Hematopoietic multipotent progenitor cell (in vitro differentiated cells): Measurements from ENCODE around the gene HLA-DOA. TPM values are rescaled to one million over a fixed set of nuclear protein-coding genes. Genes with fewer than 3 reads are reported as not detected.
A peak's percentile ranks its signal among the peaks of the same experiment; 100 is the strongest.

ENCODE experiments used
- DNase-seq, 3 donors: peaks; one replicate each; pipeline ENCODE4 v3.0.0-alpha.2; 2011 to 2015; ENCODE audit warnings: low read depth in 2 of 3, low spot score in 2 of 3
- total RNA-seq: library from RNA; depleted of rRNA; stranded (reverse); fragments of >200 nt; gene quantifications from one replicate; pipeline ENCODE4 v1.2.3, GENCODE V29; 2012

HLA-DOA gene
- total RNA-seq, 1 donor, result 209 TPM

DNA sequence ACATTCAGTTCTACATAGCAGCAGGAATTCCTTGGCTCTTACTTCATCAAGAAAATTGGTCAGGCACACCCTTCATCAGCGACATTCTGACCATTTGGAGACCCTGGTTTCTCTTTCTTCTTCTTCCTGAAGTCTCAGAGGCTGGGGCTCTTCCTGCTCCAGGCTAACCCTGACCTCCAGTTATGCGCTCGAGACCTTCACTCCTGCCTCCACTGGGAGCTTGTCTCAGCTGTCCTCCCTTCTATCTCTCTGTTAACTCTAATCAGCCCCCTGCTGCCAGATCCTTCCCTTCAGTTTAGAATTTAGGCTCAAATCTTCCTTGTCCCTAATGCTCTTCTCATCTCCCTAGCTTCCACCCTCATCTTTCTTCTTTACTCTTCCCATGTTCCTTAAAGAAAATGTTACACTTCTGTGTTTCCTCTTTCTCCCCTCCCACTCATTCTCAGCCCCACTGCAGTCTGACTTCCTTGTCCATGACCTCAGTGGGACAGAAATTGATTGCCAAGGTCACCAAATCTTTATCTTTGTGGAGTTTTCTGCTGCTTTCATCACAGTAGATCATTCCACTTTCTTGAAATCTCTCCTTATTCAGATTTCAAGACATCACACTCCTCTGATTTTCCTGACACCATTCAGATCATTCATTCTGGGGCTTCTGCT, 8.4 kb upstream of the HLA-DOA start:
- no peak for DNase-seq

DNA sequence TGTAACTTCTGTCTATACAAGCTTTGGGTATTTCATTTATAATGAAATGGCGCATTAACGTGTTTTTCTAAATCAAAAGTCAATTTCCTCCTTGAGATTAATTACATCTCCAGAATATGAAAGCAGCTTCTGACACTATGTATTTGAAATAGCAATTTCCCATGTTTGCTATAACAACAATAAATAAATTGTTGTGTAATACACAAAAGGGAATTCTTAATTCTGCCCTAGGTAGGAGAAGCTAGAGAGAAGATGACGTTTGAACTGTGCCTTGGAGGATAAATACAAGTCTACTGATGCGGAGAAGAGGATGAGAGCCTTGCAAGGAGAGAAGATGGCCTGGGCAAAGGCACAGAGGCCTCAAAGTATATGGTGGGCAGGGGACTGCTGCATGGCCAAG, 7.6 kb upstream of the HLA-DOA start:
- DNase-seq, result no peak

DNA sequence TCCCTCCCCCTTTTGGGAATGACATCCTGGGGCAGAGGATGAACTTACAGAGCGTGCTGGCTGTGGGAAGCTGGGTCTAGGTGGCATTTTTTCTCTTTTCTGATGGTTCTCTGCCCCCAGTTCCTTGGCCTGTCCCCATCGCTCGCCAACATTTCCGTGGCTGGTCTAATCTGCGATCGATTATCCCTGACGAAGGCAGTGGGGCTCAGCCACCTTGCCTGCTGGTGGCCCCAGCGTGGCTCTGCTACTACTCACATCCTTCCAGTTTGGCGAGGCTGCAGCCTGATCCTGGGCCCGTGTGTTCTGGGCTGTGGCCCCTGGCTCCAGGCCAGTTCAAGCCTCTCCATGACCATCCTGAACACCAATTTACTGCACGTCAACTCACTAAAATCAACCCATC, 6.4 kb upstream of the HLA-DOA start:
- no peak for DNase-seq

DNA sequence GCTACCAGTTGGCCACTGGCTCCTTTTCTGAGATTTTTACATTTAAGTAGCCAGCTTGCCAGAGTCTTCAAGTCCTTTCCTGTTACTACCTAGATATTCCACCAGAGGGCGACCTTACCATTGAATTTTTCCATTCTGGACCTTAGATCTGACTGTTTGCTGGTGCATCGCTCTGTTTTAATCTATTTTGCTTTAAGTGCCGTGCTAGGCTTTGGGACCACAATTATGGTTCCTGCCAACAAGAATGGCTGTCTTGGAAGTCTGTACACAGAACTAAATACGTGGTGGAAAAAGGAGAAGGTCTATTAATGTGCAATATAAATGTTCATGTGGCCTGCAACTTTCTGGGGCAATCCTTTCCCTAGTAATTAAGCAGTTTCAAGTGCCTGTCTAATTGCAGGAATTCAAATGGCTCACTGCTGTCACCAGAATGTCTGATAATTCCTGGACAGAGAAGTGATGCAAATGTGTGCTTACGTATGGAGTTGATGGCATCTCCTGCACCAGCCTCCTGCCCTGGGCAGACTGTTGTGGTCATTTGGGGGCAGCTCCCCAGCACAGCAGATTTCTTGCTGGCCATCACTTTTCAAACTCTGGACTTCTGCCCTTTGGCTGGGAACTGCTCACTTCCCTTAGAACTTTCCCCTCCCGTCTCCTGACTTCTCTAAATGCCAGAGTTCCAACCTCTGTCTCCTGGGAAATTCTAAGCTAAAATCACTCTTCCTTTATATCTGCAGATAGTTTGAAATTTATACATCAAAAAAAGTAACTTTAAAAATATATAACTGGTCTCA, 5.6 kb upstream of the HLA-DOA start:
- peak; percentile 53 to 92 (median 78) for DNase-seq

DNA sequence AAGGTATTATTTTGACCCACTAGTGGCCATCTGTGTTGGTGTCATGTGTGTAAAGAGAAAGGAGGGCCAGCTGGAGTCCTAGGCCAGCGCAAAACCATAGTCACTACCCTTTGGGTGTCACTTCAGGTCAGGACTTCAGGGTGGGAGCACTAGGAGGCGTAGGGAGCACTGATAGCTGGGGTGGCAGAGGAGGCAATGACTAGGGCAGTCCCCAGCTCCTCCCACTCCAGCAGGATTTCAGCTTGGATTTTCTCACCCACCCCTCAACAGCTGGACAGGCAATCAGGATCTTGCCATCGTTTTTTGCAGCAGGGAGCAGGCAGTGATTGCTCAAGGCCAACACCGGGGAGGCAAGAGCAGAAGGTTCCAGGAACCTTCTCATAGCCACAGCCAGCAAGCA, 4.2 kb upstream of the HLA-DOA start:
- DNase-seq, result no peak

DNA sequence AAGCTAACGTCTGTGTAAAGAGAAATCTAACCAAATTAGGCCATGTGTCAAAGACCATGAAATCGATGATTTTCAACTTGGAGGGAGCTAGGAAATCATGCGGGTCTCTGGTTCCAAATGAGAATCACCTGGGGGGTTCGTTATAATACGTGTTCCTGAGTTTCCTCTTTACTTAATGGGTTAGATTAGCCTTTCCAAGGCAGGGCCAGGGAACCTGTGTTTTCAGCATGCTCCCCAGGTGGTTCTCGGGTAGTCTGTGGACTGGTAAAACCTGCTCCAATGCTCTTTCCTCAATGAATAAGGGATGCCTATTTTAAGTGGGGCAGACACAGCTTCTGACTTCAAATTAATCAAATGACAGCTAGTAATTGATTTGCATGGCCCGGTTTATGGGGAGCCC, 965 bp upstream of the HLA-DOA start:
- DNase-seq, result no peak

DNA sequence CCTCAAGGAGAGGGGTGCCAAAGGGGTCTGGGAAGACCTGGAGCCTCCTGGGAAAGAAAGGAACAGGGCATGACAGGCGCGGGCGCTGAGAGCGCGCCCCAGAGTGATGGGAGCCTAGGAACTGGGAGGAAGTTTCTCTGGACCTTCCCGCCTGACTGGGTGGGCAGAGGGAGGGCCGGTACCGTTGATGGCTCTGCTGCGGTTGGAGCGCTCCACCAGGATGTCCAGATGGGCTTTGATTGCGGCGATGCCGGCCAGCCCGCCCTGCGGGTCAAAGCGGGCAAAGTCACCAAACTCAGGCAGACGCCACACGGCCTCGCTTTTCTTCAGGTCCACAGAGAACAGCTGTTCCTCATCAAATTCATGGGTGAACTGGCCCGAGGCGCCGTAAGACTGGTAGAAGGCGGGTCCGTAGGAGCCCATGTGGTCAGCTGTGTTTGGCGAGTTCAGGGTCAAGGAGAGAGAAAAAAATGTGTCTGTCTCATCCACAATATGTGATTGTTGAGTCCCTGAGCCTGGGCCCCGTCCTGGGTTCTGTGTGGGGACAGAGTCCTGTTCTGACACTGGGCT, 1.5 kb downstream of the HLA-DOA start:
- no peak for DNase-seq

DNA sequence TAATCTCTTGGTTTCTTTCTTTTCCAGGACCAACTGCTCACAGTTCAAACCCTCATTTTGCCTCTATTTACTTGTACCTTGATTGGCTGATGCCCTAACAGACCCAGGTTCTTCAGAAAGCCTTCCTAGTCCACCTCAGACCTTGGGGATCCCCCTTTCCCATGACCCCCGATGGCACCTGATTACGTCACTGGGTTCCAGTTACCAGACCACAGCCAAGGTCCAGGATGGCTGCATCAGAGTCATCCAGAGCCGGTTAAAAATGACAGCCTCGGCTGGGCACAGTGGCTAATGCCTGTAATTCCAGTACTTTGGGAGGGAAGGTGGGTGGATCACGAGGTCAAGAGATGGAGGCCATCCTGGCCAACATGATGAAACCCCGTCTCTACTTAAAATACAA, 4.5 kb downstream of the HLA-DOA start:
- no peak for DNase-seq

DNA sequence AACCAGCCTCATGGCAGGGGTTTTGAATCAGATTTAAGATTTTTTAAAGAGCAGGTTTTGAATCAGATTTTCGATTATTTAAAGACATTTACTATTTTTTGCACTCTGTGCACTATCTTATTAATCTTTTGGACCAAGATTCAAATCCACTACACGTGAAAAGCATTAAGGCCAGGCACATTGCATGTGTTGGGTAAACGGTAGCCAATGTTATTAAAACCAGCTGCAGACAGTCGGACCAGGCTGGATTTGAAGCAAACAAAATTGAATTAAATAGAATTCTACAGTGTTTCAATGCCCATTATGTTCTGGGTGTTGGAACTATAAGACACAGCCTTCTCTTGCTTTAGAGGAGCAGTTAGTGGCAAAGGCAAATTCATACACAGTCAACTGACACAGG, 7.7 kb downstream of the HLA-DOA start:
- DNase-seq, result no peak

DNA sequence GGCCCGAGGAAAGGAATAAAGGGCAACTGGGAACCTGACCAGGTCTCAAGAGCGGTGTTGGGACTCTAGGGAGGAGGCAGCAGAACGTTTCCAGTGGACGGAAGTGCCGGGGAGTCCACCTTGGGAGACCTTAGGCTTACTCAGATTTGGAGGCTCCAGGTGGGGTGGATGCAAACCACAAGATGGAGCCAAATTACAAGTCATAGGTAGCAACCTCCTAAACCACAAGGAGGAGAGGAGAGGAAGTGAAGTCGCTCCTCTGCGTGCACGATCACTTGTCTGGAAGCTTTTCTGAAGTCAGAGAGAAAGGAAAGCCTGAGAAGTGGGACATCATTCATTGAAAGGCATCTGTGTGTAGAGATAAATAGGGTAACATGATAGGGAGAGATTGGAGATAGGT, 9.3 kb downstream of the HLA-DOA start:
- DNase-seq, result peak in 2 of 3 donors; percentile 51 to 72

DNA sequence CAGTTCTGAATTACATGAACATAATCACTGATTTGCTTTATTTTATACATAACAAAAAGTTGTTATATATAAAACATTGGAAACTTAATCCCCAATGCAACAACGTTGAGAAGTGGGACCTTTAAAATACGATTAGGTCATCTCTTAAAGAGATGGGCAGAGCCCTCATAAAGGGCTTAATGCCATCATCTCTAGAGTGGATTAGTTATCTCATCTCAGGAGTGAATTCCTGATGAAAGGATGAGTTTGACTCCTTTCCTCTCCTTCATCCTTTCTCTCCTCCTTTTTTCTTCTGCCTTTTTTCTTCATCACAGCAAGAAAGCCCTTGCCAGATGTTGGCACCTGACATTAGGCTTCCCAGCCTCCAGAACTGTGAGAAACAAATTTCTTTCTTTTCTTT, 13.9 kb downstream of the HLA-DOA start:
- no peak for DNase-seq

DNA sequence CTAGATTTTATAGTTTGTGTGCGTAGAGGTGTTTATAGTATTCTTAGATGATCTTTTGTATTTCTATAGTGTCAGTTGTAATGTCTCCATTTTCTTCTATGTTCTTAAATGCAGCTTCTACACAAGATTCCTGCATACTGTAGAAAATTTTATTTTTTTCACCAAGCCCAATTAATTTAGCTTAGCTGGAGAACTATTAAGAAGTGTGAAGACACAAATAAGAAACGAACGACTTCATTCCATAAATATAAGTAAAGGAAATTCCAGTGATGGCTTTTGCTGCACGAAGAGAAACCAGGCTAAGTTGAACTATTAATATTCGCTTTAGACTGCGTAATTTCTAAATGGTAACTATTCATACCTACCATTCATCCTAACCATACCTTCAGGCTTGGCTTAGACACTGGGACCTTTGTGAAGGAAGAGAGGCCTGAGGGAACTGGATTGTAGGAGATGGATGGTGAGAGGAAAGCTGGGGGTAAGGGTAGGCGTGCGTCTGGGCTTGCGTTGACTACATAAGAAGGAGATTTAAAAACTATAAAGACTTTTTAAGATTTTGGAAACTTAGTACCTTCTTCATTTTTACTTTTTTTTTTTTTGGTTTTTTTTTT, 15.9 kb downstream of the HLA-DOA start:
- no peak for DNase-seq

DNA sequence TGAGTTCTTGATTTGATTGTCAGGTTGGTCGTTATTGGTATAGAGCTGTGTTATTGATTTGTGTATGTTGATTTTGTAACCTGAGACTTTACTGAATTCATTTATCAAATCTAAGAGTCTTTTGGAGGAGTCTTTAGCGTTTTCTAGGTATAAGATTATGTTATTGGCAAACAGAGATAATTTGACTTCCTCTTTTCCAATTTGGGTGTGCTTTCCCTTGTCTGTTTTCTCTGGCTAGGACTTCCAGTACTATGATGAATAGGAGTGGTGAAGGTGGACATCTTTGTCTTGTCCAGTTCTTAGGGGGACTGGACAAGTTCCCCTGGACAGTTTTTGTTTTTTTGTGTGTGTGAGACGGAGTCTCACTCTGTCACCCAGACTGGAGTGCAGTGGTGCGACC, 17.4 kb downstream of the HLA-DOA start:
- DNase-seq, result no peak

DNA sequence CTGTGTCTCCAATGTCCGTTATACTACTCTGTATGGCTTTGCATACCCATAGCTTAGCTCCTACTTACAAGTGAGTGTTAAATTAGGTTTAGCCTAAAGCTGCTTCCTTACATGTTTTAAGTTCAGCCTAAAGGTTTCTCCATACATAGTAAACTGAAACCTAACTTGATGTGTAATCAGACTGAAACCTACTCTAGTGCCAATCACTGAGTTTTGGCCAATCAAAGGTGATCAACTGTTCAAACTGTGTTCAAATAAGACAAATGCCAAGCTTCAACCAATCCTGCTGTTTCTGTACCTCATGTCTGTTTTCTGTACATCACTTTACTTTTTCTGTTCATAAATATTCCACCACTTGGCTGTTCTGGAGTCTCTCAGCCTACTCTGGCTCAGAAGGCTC, 20.0 kb downstream of the HLA-DOA start:
- DNase-seq, result no peak

DNA sequence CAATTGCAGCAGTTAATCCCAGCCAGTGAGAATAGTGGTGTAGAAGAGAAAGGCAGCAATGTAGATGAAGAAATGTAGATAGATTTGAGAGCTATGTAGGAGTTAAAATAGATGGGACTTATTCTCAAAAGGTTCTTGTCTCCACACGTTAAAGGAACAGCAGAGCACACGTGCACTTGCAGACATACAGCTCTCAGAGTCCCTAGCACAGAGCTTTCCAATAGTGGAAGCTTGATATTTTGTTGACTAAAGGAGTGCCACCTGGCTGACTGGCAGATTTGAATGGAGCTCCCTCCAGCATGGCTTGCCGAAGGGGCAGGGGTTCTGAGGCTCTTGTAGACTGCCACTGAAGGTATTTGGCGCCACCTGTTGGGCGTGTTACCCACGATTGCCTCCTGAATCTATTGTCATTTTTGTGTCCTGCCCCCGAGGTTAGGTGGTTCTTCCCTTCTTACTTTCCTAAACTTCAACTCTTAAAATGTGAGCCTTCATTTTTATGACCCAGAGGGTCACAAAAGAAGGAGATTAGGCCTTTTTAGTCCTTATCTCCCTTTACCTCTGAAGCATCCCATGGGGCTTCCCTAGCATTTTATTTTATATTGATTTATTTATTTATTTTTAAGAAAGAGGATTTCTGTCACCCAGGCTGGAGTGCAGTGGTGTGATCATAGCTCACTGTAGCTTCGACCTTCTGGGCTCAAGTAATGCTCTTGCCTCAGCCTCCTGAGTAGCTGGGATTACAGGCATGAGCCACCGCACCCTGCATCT, 24.6 kb downstream of the HLA-DOA start:
- DNase-seq, result peak; percentile 79 to 94 (median 89)

DNA sequence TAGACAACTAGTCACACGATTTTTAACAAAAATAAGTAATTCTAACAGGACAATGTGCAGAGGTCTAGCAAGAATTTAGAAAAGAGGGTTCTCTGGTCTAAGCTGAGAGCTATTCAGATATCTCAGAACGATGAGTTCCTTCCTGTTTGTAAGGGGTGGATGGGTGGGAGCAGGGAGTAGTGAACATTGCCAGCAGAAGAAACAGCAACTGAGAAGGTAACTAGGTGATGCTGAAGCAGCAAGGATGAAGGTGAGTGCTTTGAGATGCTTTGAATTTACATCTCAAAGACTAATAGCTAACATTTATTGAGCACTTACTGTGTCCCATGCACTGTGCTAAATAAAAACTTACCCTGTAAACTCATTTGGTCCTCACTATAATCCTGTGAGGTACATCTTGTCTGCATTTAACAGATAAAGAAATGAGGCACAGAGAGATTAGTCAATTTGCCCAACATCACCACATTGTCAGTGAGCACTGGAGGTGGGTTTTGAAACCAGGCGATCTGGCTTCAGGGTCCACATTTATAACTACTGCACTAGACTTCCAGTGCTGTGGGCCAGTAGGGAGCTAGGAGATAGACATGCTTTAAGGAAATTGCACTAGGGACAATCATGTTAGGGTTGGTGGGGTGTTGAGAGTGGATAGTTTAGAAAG, 25.3 kb downstream of the HLA-DOA start:
- no peak for DNase-seq

DNA sequence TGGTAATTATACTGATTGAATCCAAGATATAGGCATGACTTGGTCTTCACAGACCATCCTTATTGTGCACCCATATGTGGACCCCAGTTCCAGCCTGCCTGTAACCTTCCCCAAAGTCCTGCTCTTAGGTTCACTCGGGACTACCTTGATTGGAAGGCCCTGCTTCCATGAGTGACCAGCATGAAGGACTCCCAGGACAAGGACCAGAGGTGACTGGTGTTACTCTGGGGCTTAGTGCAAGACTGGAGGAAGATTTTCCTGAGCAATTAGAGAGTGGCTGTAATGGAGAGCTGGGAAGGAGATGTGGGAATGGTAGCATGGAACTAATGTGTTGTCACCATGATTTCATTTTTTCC, 25.9 kb downstream of the HLA-DOA start:
- no peak for DNase-seq

DNA sequence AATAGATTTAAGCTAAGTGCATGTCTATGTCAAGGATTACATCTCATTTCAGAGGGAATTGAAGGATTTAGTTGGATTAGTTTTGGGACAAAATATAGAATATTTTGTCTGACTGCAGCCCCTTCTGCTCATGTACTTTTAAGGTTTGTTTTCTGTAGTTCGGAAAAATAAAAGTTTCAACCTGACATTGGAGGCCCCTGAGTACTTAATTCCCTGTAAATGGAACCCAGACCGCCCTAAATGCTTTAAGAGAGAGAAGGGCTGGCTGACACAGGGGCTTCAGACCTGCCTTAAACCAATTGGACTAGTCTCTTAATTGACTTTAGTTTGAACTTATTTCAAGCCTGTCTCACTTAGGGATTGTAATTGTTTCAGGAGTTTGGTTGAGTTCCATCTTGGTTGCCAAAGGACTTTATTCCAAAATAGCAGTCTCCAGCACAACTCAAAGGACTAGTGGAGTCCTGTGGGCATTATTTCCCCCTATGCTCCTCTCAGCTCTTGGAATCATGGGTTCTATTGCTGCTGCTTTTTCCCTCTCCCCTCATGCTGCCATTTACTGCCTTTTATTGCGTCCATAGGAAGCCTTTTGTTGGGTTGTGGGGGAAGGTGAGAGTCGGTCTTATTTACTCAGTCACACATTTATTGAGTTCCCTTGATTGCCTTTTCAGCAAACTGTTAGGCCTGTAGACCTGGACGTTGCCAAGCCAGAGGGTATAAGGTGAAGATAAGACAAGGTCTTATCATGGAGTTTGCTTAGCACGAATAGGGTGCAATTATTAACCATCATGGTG, 26.5 kb downstream of the HLA-DOA start:
- DNase-seq, result no peak

DNA sequence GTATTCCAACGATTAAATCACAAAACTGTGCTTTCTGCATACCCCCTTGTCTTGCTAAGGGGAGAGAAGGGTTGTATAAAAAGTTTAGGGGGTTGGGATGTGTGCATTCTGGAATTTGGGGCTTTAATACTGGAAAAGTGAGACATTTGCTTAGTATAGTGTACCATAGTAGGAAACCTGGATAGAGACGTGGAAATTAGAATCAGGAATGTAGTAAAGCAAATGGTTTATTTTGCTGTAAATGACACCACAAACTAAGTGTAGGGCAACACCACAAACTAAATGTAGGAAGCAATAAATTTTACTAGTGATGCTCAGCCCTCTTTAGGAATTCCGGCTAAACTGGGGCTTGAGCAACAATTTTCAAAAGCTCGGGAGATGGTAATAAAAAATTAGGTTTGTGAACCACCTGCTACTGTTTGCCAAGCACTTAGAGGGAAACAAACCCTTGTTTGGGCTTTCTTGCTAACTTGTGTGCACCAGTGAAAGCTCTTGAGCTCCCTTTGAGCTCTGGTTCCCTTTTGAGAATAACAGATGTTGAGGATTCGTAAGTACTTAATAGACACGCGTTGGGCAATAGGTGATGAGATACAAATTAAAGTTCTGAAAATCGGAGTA, 27.2 kb downstream of the HLA-DOA start:
- no peak for DNase-seq
